HL-60/S4 treated with phorbol 12-myristate 13-acetate at 8.2 ng/mL for 4 days and 3 days (cell line): Measurements from ENCODE around the gene BSG.

ENCODE experiments used
- in situ Hi-C: fragments of 300-500 bp; cut with MboI; formaldehyde crosslinking; loops from 2 replicates; pipeline ENCODE4 v1.15.0; 2022; ENCODE audit warnings: low sequenced_read_pairs

BSG gene

GRCh38 chr19:570937-571565 is 1.3 kb upstream of the BSG start:
- in situ Hi-C loops, result no loop called here

- in situ Hi-C loops, result no loop called here
These were observed 826 bp upstream of the BSG start for GRCh38 chr19:571566-571974.

- in situ Hi-C loops, result no loop called here
These were observed 535 bp downstream of the BSG start for GRCh38 chr19:572743-573518.

- in situ Hi-C loops, result no loop called here
These were observed 1.1 kb downstream of the BSG start for GRCh38 chr19:573519-573825.

GRCh38 chr19:574658-575526 is 2.5 kb downstream of the BSG start:
- in situ Hi-C loops, result no loop called here

GRCh38 chr19:575527-576506 is 3.4 kb downstream of the BSG start:
- in situ Hi-C loops, result no loop called here

GRCh38 chr19:576768-577438 is 4.5 kb downstream of the BSG start:
- in situ Hi-C loops, result no loop called here

- in situ Hi-C loops, result no loop called here
These were observed 5.3 kb downstream of the BSG start for GRCh38 chr19:577439-578392.

- in situ Hi-C loops, result no loop called here
These were observed 6.9 kb downstream of the BSG start for GRCh38 chr19:579111-579841.

GRCh38 chr19:579842-580155 is 7.4 kb downstream of the BSG start:
- in situ Hi-C loops, result no loop called here

GRCh38 chr19:580274-580835 is 8.0 kb downstream of the BSG start:
- in situ Hi-C loops, result no loop called here

- in situ Hi-C loops, result no loop called here
These were observed 9.2 kb downstream of the BSG start for GRCh38 chr19:581399-582111.

- in situ Hi-C loops, result no loop called here
These were observed 10.3 kb downstream of the BSG start for GRCh38 chr19:582497-583197.

GRCh38 chr19:583198-583967 is 11.0 kb downstream of the BSG start:
- in situ Hi-C loops, result no loop called here

- in situ Hi-C loops, result no loop called here
These were observed 11.5 kb downstream of the BSG start for GRCh38 chr19:583968-584239.

GRCh38 chr19:584240-585001 is 12.0 kb downstream of the BSG start:
- in situ Hi-C loops, result no loop called here
